SK-N-SH (cell line): ENCODE data around the gene FAM53A. TPM values are rescaled to one million over a fixed set of nuclear protein-coding genes. Genes with fewer than 3 reads are reported as not detected.

Experiments used
- CTCF ChIA-PET: fragments of 300-600, 350-600 bp; formaldehyde crosslinking; extraction: SDS; loops from one replicate; lab custom pipeline; 2021; lab: Yijun Ruan, JAX
- POLR2A ChIA-PET: fragments of 350-600 bp; sonication (Branson Sonifier 250); formaldehyde crosslinking; extraction: SDS; loops from one replicate; lab custom pipeline; 2020; ENCODE audit warnings: antibody characterized with exemption, inconsistent platforms; lab: Yijun Ruan, JAX
- DNase-seq: peaks from one replicate; pipeline ENCODE4 v3.0.0; 2012
- H2AFZ ChIP-seq: fragments of 200-600 bp; sonication (generic); 2 replicates; pipeline ENCODE4 v1.8.1; 2016; ENCODE audit warnings: antibody characterized with exemption, mild to moderate bottlenecking, low read depth
- H3F3A ChIP-seq: fragments of 200-600 bp; sonication (generic); replicated peaks from 2 replicates; pipeline ENCODE3; 2016; ENCODE audit warnings: antibody characterized with exemption, mild to moderate bottlenecking; ENCODE audit not compliant: insufficient read depth
- H3K27ac ChIP-seq, 2 experiments: fragments of 200-500 bp in 1 of 2; fragments of 200-600 bp in 1 of 2; sonication (Bioruptor generic) in 1 of 2; sonication (generic), shearing (Covaris generic) in 1 of 2; 2 replicates each; pipeline versions ENCODE4 v1.5.1 to v1.6.1; 2014 to 2016; ENCODE audit warnings: low read depth in 2 of 2, inconsistent platforms in 1 of 2, low read length in 1 of 2, mild to moderate bottlenecking in 1 of 2, mixed read lengths in 1 of 2
- H3K27me3 ChIP-seq: fragments of 200-600 bp; sonication (generic), shearing (Covaris generic); 2 replicates; pipeline ENCODE4 v1.6.1; 2016; ENCODE audit warnings: mixed run types; ENCODE audit not compliant: insufficient read depth
- H3K36me3 ChIP-seq, 2 experiments: fragments of 200-500 bp in 1 of 2; fragments of 200-600 bp in 1 of 2; sonication (Bioruptor generic) in 1 of 2; sonication (generic) in 1 of 2; replicated peaks in 1 of 2; 2 replicates each; pipeline versions ENCODE3 to v1.5.1; 2014 to 2016; ENCODE audit warnings: low read length in 1 of 2, mild to moderate bottlenecking in 1 of 2; ENCODE audit not compliant: insufficient read depth in 2 of 2, control insufficient read depth in 1 of 2
- H3K4me1 ChIP-seq, 2 experiments: fragments of 200-500 bp in 1 of 2; fragments of 200-600 bp in 1 of 2; sonication (Bioruptor generic) in 1 of 2; sonication (generic), shearing (Covaris generic) in 1 of 2; 2 replicates each; pipeline versions ENCODE4 v1.5.1 to v1.6.1; 2014 to 2016; ENCODE audit warnings: low read depth in 1 of 2, low read length in 1 of 2, mixed run types in 1 of 2; ENCODE audit not compliant: insufficient read depth in 2 of 2, control insufficient read depth in 1 of 2
- H3K4me2 ChIP-seq: fragments of 200-600 bp; sonication (generic), shearing (Covaris generic); 2 replicates; pipeline ENCODE4 v1.6.1; 2017; ENCODE audit warnings: mixed run types
- H3K4me3 ChIP-seq, 2 experiments: fragments of 200-500 bp in 1 of 2; fragments of 200-600 bp in 1 of 2; sonication (Bioruptor generic) in 1 of 2; sonication (generic), shearing (Covaris generic) in 1 of 2; 2 replicates each; pipeline versions ENCODE4 v1.5.1 to v1.8.1; 2014 to 2016; ENCODE audit warnings: low read depth in 2 of 2, inconsistent platforms in 1 of 2, low read length in 1 of 2, mild to moderate bottlenecking in 1 of 2, mixed read lengths in 1 of 2, moderate library complexity in 1 of 2
- H3K79me2 ChIP-seq: fragments of 200-600 bp; sonication (generic); 2 replicates; pipeline ENCODE4 v1.8.1; 2017; ENCODE audit warnings: mild to moderate bottlenecking; ENCODE audit not compliant: insufficient read depth
- H3K9ac ChIP-seq: fragments of 200-600 bp; sonication (generic); 2 replicates; pipeline ENCODE4 v1.6.1; 2017; ENCODE audit warnings: mixed run types
- H3K9me2 ChIP-seq: fragments of 200-600 bp; sonication (generic); 2 replicates; pipeline ENCODE4 v1.6.1; 2017; ENCODE audit warnings: mixed run types
- H3K9me3 ChIP-seq: fragments of 200-600 bp; sonication (generic); 2 replicates; pipeline ENCODE4 v1.6.1; 2017; ENCODE audit warnings: mixed run types, mild to moderate bottlenecking, moderate library complexity
- H4K20me1 ChIP-seq: fragments of 200-600 bp; sonication (generic); 2 replicates; pipeline ENCODE4 v1.6.1; 2017; ENCODE audit warnings: mild to moderate bottlenecking, mixed run types; ENCODE audit not compliant: insufficient read depth
- ELF1 ChIP-seq: IDR thresholded peaks from 2 replicates; pipeline ENCODE4 v1.4.0; 2012
- EP300 ChIP-seq, 2 experiments: IDR thresholded peaks; 2 replicates each; pipeline versions ENCODE4 v1.4.0 to v1.6.1; 2012; ENCODE audit warnings: borderline replicate concordance in 1 of 2, low read depth in 1 of 2, low read length in 1 of 2
- FOXJ3 ChIP-seq: sonication (generic); formaldehyde crosslinking; IDR thresholded peaks from 2 replicates; pipeline ENCODE4 v1.5.1; 2020; ENCODE audit warnings: mild to moderate bottlenecking, missing genetic modification reagents
- GABPA ChIP-seq: IDR thresholded peaks from 2 replicates; pipeline ENCODE4 v1.4.0; 2012; ENCODE audit warnings: low read depth, mild to moderate bottlenecking
- JUND ChIP-seq: IDR thresholded peaks from 2 replicates; pipeline ENCODE4 v1.4.0; 2012
- MEF2A ChIP-seq: IDR thresholded peaks from 2 replicates; pipeline ENCODE4 v1.4.0; 2012; ENCODE audit warnings: low read depth, borderline replicate concordance
- MXI1 ChIP-seq: IDR thresholded peaks from 2 replicates; pipeline ENCODE4 v1.6.1; 2012; ENCODE audit warnings: mild to moderate bottlenecking, low read depth, low read length, improper control_type of control experiment
- NRF1 ChIP-seq: IDR thresholded peaks from 2 replicates; pipeline ENCODE4 v1.6.1; 2012; ENCODE audit warnings: low read depth, mild to moderate bottlenecking, low read length
- RAD21 ChIP-seq: IDR thresholded peaks from 2 replicates; pipeline ENCODE4 v1.6.1; 2012; ENCODE audit warnings: mild to moderate bottlenecking, low read length
- RFX5 ChIP-seq: IDR thresholded peaks from 2 replicates; pipeline ENCODE4 v1.6.1; 2012; ENCODE audit warnings: mild to moderate bottlenecking, improper control_type of control experiment, low read length
- RXRA ChIP-seq: IDR thresholded peaks from 2 replicates; pipeline ENCODE4 v1.4.0; 2012; ENCODE audit warnings: low read depth, mild to moderate bottlenecking, borderline replicate concordance
- TAF1 ChIP-seq: IDR thresholded peaks from 2 replicates; pipeline ENCODE4 v1.6.1; 2012; ENCODE audit warnings: low read depth, mild to moderate bottlenecking, low read length, moderate library complexity, borderline replicate concordance
- TEAD4 ChIP-seq: IDR thresholded peaks from 2 replicates; pipeline ENCODE4 v1.4.0; 2012; ENCODE audit warnings: mild to moderate bottlenecking, borderline replicate concordance; ENCODE audit not compliant: insufficient read depth
- YY1 ChIP-seq: IDR thresholded peaks from 2 replicates; pipeline ENCODE4 v1.4.0; 2012; ENCODE audit warnings: low read depth, mild to moderate bottlenecking
- WGBS: methylation state at CpG from one replicate; pipeline ENCODE4 v1.1.6; 2017; ENCODE audit warnings: low lambda C conversion rate; 5-methylcytosine and 5-hydroxymethylcytosine counted together
- polyA plus RNA-seq, 3 experiments: library from polyadenylated mRNA; depleted of rRNA; stranded (reverse); fragments of >200 nt; gene quantifications; 2 replicates each; pipeline ENCODE4 v1.2.3, GENCODE V29; 2012
- TF ChIP-seq, protein P1 (sequence below): IDR thresholded peaks from 2 replicates; pipeline ENCODE4 v1.4.0; 2012; ENCODE audit warnings: low read depth, borderline replicate concordance
- TF ChIP-seq, protein P2 (sequence below): IDR thresholded peaks from 2 replicates; pipeline ENCODE4 v1.4.0; 2012; ENCODE audit warnings: low read depth, borderline replicate concordance
- TF ChIP-seq, protein P3 (sequence below): fragments of 150-350 bp; IDR thresholded peaks from 2 replicates; pipeline ENCODE4 v1.6.1; 2017; ENCODE audit warnings: antibody characterized with exemption, low read length, low read depth, borderline replicate concordance
- TF ChIP-seq, protein P4 (sequence below): IDR thresholded peaks from 2 replicates; pipeline ENCODE4 v1.4.0; 2012; ENCODE audit warnings: low read depth
- TF ChIP-seq, protein P5 (sequence below): fragments of 200-600 bp; sonication (generic); IDR thresholded peaks from 2 replicates; pipeline ENCODE4 v1.6.1; 2017; ENCODE audit warnings: antibody characterized with exemption, mild to moderate bottlenecking, moderate library complexity

Gene FAM53A
- polyA plus RNA-seq, 1 of the 3 experiments (the other 2 are of a cell fraction), result 7.6 TPM

DNA sequence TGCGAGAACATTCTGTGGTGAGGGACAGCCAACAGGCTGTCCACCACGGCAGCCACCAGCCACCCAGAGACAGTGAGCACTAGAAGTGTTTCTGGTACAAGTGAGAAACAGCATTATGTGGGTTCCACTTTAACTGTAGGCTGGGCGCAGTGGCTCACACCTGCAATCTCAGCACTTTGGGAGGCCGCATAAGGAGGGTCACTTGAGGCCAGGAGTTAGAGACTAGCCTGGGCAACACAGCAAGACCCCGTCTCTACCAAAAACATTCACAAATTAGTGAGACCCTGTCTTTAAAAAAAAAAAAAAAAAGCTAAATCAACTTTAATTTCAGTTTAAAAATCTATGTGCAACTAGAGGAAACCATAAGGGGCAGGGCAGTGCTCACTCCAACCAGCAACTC lies 20.6 kb downstream of the FAM53A start:
- DNase-seq, result no peak
- Histone ChIP-seq H4K20me1 (no peaks in the 10 kb centered on the region), H3K27ac (no peak overlapping the region), H3K9ac (no peak overlapping the region), H3K27me3 (no peaks in the 10 kb centered on the region), H3K4me1 (no peaks in the 10 kb centered on the region; a peak in 1 of 4 replicates), H3K36me3 (peaks cover 0 to 3% of the 10 kb centered on the region in 2 experiments), H3K9me2 (no peaks in the 10 kb centered on the region), H3K79me2 (no peaks in the 10 kb centered on the region), H3K4me3 (no peak overlapping the region), H3F3A (no peaks in the 10 kb centered on the region), H2AFZ (no peak overlapping the region), H3K9me3 (no peaks in the 10 kb centered on the region), H3K4me2 (no peak overlapping the region)
- POLR2A ChIA-PET, result no interaction called here
- TF ChIP-seq NRF1 (no peak), RFX5 (no peak), FOXJ3 (CRISPR knock-in tag) (no peak), GABPA (no peak), YY1 (no peak), TAF1 (no peak), ELF1 (no peak), MXI1 (no peak)
- TF ChIP-seq, protein P1, sequence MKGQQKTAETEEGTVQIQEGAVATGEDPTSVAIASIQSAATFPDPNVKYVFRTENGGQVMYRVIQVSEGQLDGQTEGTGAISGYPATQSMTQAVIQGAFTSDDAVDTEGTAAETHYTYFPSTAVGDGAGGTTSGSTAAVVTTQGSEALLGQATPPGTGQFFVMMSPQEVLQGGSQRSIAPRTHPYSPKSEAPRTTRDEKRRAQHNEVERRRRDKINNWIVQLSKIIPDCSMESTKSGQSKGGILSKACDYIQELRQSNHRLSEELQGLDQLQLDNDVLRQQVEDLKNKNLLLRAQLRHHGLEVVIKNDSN, result no peak
- TF ChIP-seq, protein P2, sequence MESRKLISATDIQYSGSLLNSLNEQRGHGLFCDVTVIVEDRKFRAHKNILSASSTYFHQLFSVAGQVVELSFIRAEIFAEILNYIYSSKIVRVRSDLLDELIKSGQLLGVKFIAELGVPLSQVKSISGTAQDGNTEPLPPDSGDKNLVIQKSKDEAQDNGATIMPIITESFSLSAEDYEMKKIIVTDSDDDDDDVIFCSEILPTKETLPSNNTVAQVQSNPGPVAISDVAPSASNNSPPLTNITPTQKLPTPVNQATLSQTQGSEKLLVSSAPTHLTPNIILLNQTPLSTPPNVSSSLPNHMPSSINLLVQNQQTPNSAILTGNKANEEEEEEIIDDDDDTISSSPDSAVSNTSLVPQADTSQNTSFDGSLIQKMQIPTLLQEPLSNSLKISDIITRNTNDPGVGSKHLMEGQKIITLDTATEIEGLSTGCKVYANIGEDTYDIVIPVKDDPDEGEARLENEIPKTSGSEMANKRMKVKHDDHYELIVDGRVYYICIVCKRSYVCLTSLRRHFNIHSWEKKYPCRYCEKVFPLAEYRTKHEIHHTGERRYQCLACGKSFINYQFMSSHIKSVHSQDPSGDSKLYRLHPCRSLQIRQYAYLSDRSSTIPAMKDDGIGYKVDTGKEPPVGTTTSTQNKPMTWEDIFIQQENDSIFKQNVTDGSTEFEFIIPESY, result no peak
- TF ChIP-seq, protein P3, sequence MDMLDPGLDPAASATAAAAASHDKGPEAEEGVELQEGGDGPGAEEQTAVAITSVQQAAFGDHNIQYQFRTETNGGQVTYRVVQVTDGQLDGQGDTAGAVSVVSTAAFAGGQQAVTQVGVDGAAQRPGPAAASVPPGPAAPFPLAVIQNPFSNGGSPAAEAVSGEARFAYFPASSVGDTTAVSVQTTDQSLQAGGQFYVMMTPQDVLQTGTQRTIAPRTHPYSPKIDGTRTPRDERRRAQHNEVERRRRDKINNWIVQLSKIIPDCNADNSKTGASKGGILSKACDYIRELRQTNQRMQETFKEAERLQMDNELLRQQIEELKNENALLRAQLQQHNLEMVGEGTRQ, result no peak
- TF ChIP-seq, protein P4, sequence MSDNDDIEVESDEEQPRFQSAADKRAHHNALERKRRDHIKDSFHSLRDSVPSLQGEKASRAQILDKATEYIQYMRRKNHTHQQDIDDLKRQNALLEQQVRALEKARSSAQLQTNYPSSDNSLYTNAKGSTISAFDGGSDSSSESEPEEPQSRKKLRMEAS, result no peak
- CTCF ChIA-PET, result interaction anchor here (1.0 to 1.7 kb wide), 2 partner anchors 30 to 34 kb away, joined by 3 to 5 read pairs; no protein-coding TSS in a partner anchor
- WGBS, result 99% methylated on average over 5 of the region's 5 CpGs

DNA sequence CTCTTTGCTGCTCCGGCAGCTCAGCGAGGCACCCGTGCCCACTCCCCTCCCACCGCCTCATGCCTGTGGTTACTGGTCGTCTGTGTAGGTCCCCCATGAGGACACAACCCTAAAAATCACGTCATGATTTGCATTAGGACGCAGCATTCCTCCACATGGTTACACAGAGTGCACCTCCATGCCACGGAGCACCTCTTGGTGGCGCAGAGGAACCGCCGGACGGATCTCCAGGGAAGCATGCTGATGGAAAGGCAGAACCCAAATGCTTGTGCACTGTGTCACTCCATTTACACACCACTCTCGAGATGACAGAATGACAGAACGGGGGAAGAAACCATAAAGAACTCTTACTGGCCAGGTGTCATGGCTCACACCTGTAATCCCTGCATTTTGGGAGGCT lies 22.4 kb downstream of the FAM53A start:
- H3K4me2 ChIP-seq, result no peak overlapping the region
- no peaks in the 10 kb centered on the region for H3F3A ChIP-seq
- no peaks in the 10 kb centered on the region for H3K27me3 ChIP-seq
- WGBS, result 92% methylated on average over 14 of the region's 14 CpGs
- no peak overlapping the region for H3K9ac ChIP-seq
- no peak overlapping the region for H3K27ac ChIP-seq
- H3K36me3 ChIP-seq, result peaks cover 0 to 3% of the 10 kb centered on the region in 2 experiments
- no peak overlapping the region for H2AFZ ChIP-seq
- no peaks in the 10 kb centered on the region for H3K9me3 ChIP-seq
- H3K9me2 ChIP-seq, result no peaks in the 10 kb centered on the region
- no peaks in the 10 kb centered on the region for H3K79me2 ChIP-seq
- ChIA-PET CTCF (interaction anchor here (1.7 kb wide), 1 partner anchor 32 kb away, joined by 5 read pairs; no protein-coding TSS in a partner anchor), POLR2A (no interaction called here)
- no peak overlapping the region for H3K4me3 ChIP-seq
- no peaks in the 10 kb centered on the region for H4K20me1 ChIP-seq
- no peaks in the 10 kb centered on the region; a peak in 1 of 4 replicates for H3K4me1 ChIP-seq
- no peak for DNase-seq
- TF ChIP-seq NRF1 (no peak), FOXJ3 (CRISPR knock-in tag) (no peak), TEAD4 (no peak), EP300 (IDR thresholded peaks at IDR 0.05; ENCODE audit: borderline replicate concordance in 1 of 2, low read depth in 1 of 2, low read length in 1 of 2) (no peak), RXRA (no peak), MEF2A (no peak), RAD21 (no peak), JUND (no peak)
- TF ChIP-seq, protein P4, result no peak
- TF ChIP-seq, protein P5, sequence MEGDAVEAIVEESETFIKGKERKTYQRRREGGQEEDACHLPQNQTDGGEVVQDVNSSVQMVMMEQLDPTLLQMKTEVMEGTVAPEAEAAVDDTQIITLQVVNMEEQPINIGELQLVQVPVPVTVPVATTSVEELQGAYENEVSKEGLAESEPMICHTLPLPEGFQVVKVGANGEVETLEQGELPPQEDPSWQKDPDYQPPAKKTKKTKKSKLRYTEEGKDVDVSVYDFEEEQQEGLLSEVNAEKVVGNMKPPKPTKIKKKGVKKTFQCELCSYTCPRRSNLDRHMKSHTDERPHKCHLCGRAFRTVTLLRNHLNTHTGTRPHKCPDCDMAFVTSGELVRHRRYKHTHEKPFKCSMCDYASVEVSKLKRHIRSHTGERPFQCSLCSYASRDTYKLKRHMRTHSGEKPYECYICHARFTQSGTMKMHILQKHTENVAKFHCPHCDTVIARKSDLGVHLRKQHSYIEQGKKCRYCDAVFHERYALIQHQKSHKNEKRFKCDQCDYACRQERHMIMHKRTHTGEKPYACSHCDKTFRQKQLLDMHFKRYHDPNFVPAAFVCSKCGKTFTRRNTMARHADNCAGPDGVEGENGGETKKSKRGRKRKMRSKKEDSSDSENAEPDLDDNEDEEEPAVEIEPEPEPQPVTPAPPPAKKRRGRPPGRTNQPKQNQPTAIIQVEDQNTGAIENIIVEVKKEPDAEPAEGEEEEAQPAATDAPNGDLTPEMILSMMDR, result no peak
- TF ChIP-seq, protein P2, result no peak
